Measurements from ENCODE around the gene LCE7A. TPM values are rescaled to one million over a fixed set of nuclear protein-coding genes. Genes with fewer than 3 reads are reported as not detected.

Gene LCE7A
- polyA plus RNA-seq, 3 donors: not detected

- no peak overlapping the region for H3K27ac ChIP-seq (ENCODE audit: low read depth, low read length)
- 86 to 96% (median 90%) methylated on average over 3 of the region's 3 CpGs for WGBS, 3 donors
Measured at GRCh38 chr1:152909206-152909605, 49.4 kb downstream of the LCE7A start.

Other genes starting within 250 kb of the LCE7A start
- not detected for gene LCE3B, start 246.2 kb upstream of the LCE7A start, polyA plus RNA-seq
- gene LCE3A, start 236.9 kb upstream of the LCE7A start, polyA plus RNA-seq: not detected
- gene LCE2D, start 196.6 kb upstream of the LCE7A start, polyA plus RNA-seq: not detected
- not detected for gene LCE2C, start 184.7 kb upstream of the LCE7A start, polyA plus RNA-seq
- gene LCE2B, start 173.9 kb upstream of the LCE7A start, polyA plus RNA-seq: not detected
- not detected for gene LCE2A, start 161.7 kb upstream of the LCE7A start, polyA plus RNA-seq
- gene LCE4A, start 151.8 kb upstream of the LCE7A start, polyA plus RNA-seq: not detected
- gene KPRP, start 102.0 kb upstream of the LCE7A start, polyA plus RNA-seq: not detected
- not detected for gene LCE1F, start 84.9 kb upstream of the LCE7A start, polyA plus RNA-seq
- not detected for gene LCE1E, start 73.7 kb upstream of the LCE7A start, polyA plus RNA-seq
- not detected for gene LCE1D, start 63.3 kb upstream of the LCE7A start, polyA plus RNA-seq
- not detected for gene LCE1C, start 53.3 kb upstream of the LCE7A start, polyA plus RNA-seq
- not detected for gene LCE1B, start 48.0 kb upstream of the LCE7A start, polyA plus RNA-seq
- gene LCE1A, start 32.5 kb upstream of the LCE7A start, polyA plus RNA-seq: not detected
- not detected for gene LCE6A, start 17.1 kb upstream of the LCE7A start, polyA plus RNA-seq
- gene SMCP, start 18.3 kb downstream of the LCE7A start, polyA plus RNA-seq: not detected
- gene IVL, start 48.5 kb downstream of the LCE7A start, polyA plus RNA-seq: under 1 TPM in 2 of 3 donors, not detected in 1; 0.06 to 0.40 TPM
- not detected for gene SPRR5, start 87.2 kb downstream of the LCE7A start, polyA plus RNA-seq
- gene SPRR4, start 110.7 kb downstream of the LCE7A start, polyA plus RNA-seq: not detected
- 1 to 10 TPM in 1 of 3 donors, not detected in 2; 9.5 TPM for gene SPRR1A, start 124.1 kb downstream of the LCE7A start, polyA plus RNA-seq
- gene SPRR3, start 141.8 kb downstream of the LCE7A start, polyA plus RNA-seq: 10 to 100 TPM in 1 of 3 donors, 1 to 10 TPM in 1, under 1 TPM in 1; 0.53 to 20.3 (median 1.2) TPM
- gene SPRR1B, start 171.2 kb downstream of the LCE7A start, polyA plus RNA-seq: 1 to 10 TPM in 1 of 3 donors, not detected in 2; 2.6 TPM
- 1 to 10 TPM in 1 of 3 donors, not detected in 2; 1.3 TPM for gene SPRR2D, start 181.1 kb downstream of the LCE7A start, polyA plus RNA-seq
- 1 to 10 TPM in 1 of 3 donors, under 1 TPM in 1, not detected in 1; 0.14 to 5.4 TPM for gene SPRR2A, start 197.5 kb downstream of the LCE7A start, polyA plus RNA-seq
- 1 to 10 TPM in 1 of 3 donors, not detected in 2; 1.1 TPM for gene SPRR2B, start 211.6 kb downstream of the LCE7A start, polyA plus RNA-seq
- gene SPRR2E, start 234.5 kb downstream of the LCE7A start, polyA plus RNA-seq: 1 to 10 TPM in 1 of 3 donors, not detected in 2; 2.0 TPM

Measured in adipose tissue (tissue), 3 donors.